DLD1 (cell line): ENCODE data around the gene CDKN2C.

ENCODE experiments used
- in situ Hi-C: cut with HindIII; loops from 2 replicates; pipeline ENCODE4 v1.10.0; 2017; ENCODE audit warnings: low sequenced_read_pairs

Gene CDKN2C

GRCh38 chr1:50959913-50960844, 9.9 kb upstream of the CDKN2C start, which contains the start of gene FAF1:
Gene FAF1, minus strand, starts transcription at chr1:50960267. Its CDS starts 456 bp downstream, at chr1:50959811.
- in situ Hi-C loops: no loop called here

- in situ Hi-C loops: no loop called here
These were observed 5.2 kb upstream of the CDKN2C start for GRCh38 chr1:50964863-50965262.

- in situ Hi-C loops: no loop called here
These were observed 3.1 kb upstream of the CDKN2C start for GRCh38 chr1:50966991-50967390.

GRCh38 chr1:50967416-50968157, 2.5 kb upstream of the CDKN2C start:
- in situ Hi-C loops: no loop called here

- in situ Hi-C loops: no loop called here
These were observed 1.8 kb upstream of the CDKN2C start for GRCh38 chr1:50968158-50968820.

- in situ Hi-C loops: no loop called here
These were observed 1.0 kb upstream of the CDKN2C start for GRCh38 chr1:50968821-50969610.

- in situ Hi-C loops: no loop called here
These were observed 453 bp downstream of the CDKN2C start for GRCh38 chr1:50970509-50970887.

GRCh38 chr1:50970931-50971582, 1.0 kb downstream of the CDKN2C start:
- in situ Hi-C loops: no loop called here

- in situ Hi-C loops: no loop called here
These were observed 1.8 kb downstream of the CDKN2C start for GRCh38 chr1:50971748-50972305.

GRCh38 chr1:50972766-50973165, 2.7 kb downstream of the CDKN2C start:
- in situ Hi-C loops: no loop called here

- in situ Hi-C loops: no loop called here
These were observed 3.2 kb downstream of the CDKN2C start for GRCh38 chr1:50973255-50973654.

GRCh38 chr1:50973875-50974617, 4.0 kb downstream of the CDKN2C start:
- in situ Hi-C loops: no loop called here

GRCh38 chr1:50974618-50974935, 4.5 kb downstream of the CDKN2C start:
- in situ Hi-C loops: no loop called here

- in situ Hi-C loops: no loop called here
These were observed 5.4 kb downstream of the CDKN2C start for GRCh38 chr1:50975436-50975835.

GRCh38 chr1:50976111-50976889, 6.3 kb downstream of the CDKN2C start:
- in situ Hi-C loops: no loop called here

- in situ Hi-C loops: no loop called here
These were observed 7.0 kb downstream of the CDKN2C start for GRCh38 chr1:50976890-50977574.

GRCh38 chr1:50977575-50978143, 7.6 kb downstream of the CDKN2C start:
- in situ Hi-C loops: no loop called here
